GM12864 (cell line): ENCODE data around the gene EIF4G3.

Source experiments
- DNase-seq: peaks from one replicate; pipeline ENCODE4 v3.0.0-alpha.2; 2011; ENCODE audit warnings: low read depth
- H3K4me3 ChIP-seq: 2 replicates; pipeline ENCODE4 v1.5.1; 2011; ENCODE audit warnings: mild to moderate bottlenecking, low read depth, low read length, control low read depth
- TF ChIP-seq, protein P1 (sequence below): IDR thresholded peaks from 2 replicates; pipeline ENCODE4 v1.5.1; 2011; ENCODE audit warnings: low read depth, mild to moderate bottlenecking, moderate library complexity, low read length, control low read depth, inconsistent platforms; ENCODE audit errors: missing control alignments

EIF4G3 gene

DNA sequence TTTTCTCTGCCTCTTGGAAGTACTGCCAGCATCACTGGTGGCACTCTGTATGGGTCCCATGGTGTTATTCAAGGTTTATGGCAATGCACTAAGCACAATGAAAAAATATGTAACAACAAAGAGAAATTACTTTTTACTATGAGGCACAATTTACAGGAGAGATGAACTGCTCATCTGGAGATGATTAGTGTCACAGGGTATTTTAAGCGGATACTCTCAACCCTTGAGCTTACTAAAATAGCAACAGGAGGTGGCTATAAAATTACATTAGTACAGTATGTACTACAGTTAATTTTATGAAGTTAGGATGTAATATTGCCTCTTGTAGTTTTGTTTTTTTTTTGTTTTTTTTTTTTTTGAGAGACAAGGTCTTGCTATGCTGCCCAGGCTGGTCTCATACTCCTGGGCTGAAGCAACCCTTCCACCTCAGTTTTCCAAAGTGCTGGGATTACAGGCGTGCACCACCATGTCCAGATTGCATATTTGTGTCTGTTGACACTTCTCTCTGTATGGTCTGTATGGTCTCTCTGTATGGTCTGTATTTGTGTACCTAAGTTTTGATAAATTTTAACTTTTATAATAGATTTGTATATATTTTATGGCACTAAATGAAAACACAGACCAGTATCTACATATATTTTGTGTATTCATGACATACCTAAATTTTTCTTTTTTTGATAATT lies 214.0 kb downstream of the EIF4G3 start:
- TF ChIP-seq, protein P1, sequence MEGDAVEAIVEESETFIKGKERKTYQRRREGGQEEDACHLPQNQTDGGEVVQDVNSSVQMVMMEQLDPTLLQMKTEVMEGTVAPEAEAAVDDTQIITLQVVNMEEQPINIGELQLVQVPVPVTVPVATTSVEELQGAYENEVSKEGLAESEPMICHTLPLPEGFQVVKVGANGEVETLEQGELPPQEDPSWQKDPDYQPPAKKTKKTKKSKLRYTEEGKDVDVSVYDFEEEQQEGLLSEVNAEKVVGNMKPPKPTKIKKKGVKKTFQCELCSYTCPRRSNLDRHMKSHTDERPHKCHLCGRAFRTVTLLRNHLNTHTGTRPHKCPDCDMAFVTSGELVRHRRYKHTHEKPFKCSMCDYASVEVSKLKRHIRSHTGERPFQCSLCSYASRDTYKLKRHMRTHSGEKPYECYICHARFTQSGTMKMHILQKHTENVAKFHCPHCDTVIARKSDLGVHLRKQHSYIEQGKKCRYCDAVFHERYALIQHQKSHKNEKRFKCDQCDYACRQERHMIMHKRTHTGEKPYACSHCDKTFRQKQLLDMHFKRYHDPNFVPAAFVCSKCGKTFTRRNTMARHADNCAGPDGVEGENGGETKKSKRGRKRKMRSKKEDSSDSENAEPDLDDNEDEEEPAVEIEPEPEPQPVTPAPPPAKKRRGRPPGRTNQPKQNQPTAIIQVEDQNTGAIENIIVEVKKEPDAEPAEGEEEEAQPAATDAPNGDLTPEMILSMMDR, result no peak
- H3K4me3 ChIP-seq, result no peak overlapping the region
- no peak for DNase-seq

DNA sequence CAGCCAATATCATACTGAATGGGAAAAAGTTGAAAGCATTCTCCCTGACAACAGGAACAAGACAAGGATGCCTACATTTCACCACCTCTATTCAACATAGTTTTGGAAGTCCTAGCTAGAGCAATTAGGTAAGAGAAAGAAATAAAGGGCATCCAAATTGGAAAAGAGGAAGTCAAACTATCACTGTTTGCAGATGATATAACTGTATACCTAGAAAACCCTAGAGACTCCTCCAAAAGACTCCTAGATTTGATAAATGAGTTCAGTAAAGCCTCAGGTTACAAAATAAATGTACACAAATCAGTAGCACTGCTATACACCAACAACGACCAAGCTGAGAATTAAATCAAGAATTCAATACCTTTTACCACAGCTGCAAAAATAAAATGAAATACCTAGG lies 218.3 kb downstream of the EIF4G3 start:
- no peak overlapping the region for H3K4me3 ChIP-seq
- TF ChIP-seq, protein P1, result no peak
- DNase-seq, result no peak

DNA sequence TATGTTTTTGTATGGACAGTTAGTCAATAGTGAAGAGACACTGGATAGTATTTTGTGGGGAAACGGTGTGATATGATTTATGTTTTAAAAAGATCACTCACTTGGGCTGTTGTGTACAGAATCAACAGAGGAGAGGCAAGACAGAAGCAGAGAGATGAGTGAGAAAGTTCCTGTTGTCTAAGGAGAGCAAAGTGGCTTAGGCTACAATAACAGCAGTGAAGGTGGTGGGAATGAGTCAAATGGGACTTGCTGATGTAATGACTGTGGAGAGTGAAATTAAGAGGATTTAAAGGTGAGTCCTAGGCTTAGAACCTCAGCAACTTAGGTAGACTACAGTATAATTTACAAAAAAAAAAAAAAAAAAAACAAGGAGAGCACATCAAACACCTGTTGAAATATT lies 220.4 kb downstream of the EIF4G3 start:
- TF ChIP-seq, protein P1, result no peak
- no peak overlapping the region for H3K4me3 ChIP-seq
- DNase-seq, result no peak

DNA sequence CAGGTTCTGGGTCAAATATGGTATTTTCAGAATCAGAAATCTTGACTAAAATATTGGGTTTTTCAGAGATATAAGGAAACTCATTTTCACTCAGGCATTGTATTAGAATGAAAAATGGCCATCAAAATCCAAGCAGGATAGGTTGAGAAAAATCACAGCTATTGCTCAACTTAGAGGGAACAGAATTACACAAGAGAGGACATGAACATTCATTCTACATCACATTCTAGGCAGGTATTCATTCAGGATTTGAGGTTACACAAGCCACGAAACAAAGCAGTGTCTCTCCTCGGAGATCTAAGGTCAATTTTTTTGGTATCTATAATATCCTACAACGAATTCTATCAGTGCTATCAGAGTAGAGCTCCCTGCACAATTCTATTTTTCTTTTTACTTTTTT lies 226.0 kb downstream of the EIF4G3 start:
- DNase-seq, result no peak
- no peak overlapping the region for H3K4me3 ChIP-seq
- TF ChIP-seq, protein P1, result no peak

DNA sequence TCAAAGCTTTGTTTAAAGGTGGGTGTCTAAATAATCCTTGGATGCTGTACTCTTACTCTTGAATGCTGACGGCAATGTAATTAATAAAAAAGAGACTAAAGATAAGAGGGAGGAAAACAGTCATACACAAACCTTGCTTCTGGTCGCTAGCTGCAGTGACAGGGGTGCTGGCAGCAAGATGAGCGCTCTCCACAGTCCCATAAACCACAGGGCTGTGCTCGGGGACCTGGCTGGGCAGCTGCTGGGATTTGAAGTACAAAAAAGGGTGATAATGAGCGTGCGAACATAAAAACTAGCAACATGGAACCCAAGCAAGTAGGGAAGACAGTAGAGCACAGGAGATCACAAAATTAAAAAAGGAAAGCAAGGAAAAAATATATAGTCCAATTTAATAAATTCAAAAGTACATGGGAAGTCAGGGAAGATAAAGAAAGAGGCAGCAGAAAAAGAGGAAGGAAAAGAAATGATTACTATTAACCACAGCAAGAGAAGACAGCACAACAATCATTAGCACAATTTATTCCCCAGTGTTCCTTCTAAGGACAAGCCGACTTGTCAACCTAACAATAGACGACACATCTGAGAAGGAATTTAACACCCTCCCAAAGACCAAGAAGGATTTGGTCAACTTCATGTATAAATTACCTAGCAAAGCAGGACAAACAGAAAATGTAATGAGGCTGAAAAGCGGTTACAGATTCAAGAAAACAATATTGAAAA lies 226.7 kb downstream of the EIF4G3 start:
- no peak for DNase-seq
- no peak overlapping the region for H3K4me3 ChIP-seq
- TF ChIP-seq, protein P1, result no peak

DNA sequence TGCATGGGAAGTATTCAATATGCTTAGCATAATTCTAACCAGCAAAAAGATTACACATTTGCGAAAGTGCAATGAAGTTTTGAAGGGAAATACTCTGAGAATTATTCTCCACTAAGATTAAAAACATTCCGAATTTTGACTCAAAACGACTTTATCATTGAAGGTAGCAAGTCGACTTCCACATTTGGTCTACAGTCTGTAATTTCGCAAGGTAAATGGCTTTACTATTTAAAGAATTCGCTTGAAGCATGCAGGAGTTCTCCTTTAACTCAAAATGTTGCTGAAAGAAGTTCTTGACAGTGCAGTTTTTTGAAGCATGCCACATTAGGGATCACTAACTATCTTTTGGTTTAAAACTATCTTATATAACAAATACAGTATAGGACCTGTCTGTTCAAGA lies 228.6 kb downstream of the EIF4G3 start:
- H3K4me3 ChIP-seq, result no peak overlapping the region
- TF ChIP-seq, protein P1, result no peak
- no peak for DNase-seq
